22Rv1 (cell line): Measurements from ENCODE around the gene SERINC2.
"Not testable (repeated sequence)": the region's sequence is repeated elsewhere in the genome, so short reads cannot be mapped to it uniquely, and the experiment has no call there.

ENCODE experiments used
- CTCF ChIP-seq: fragments of 450-650 bp; IDR thresholded peaks from 2 replicates; pipeline ENCODE4 v1.5.1; 2017; ENCODE audit warnings: mild to moderate bottlenecking
- ZFX ChIP-seq: fragments of 450-650 bp; IDR thresholded peaks from 2 replicates; pipeline ENCODE4 v1.6.1; 2017; ENCODE audit warnings: antibody characterized with exemption, borderline replicate concordance

GRCh38 chr1:31431351-31432257, 18.6 kb downstream of the SERINC2 start:
- TF ChIP-seq CTCF, ZFX: not testable (repeated sequence)
